Lower leg skin (tissue), 4 donors: ENCODE results near the gene LEF1. TPM values are rescaled to one million over a fixed set of nuclear protein-coding genes. Genes with fewer than 3 reads are reported as not detected.

Experiments
- DNase-seq, 2 donors: peaks; one replicate each; pipeline ENCODE4 v3.0.0-alpha.2; 2019; ENCODE audit warnings: low spot score in 2 of 2
- H3K4me3 ChIP-seq: fragments of 200-600 bp; sonication (generic); 2 replicates; pipeline ENCODE4 v1.5.1; 2017; ENCODE audit warnings: mild to moderate bottlenecking, low read depth; ENCODE audit not compliant: poor library complexity, severe bottlenecking
- CTCF ChIP-seq, 3 donors: fragments of 450-650 bp; IDR thresholded peaks; one replicate each; pipeline ENCODE4 v1.5.1; 2016; ENCODE audit warnings: antibody characterized with exemption in 3 of 3, mild to moderate bottlenecking in 3 of 3, moderate library complexity in 2 of 3
- POLR2A ChIP-seq, 2 donors: fragments of 450-650 bp; IDR thresholded peaks; one replicate each; pipeline ENCODE4 v1.6.1; 2016 to 2017; ENCODE audit warnings: antibody characterized with exemption in 2 of 2, mild to moderate bottlenecking in 1 of 2, moderate library complexity in 1 of 2
- WGBS, 2 donors: methylation state at CpG; one replicate each; pipeline ENCODE4 v1.1.5; 2018; 5-methylcytosine and 5-hydroxymethylcytosine counted together
- intact Hi-C: fragments of 100-400 bp; cut with DNase I; formaldehyde crosslinking; loops from one replicate; pipeline ENCODE4 v1.15.0; 2023; ENCODE audit warnings: low total_unique reads
- total RNA-seq, 4 donors: library from RNA; depleted of rRNA; stranded (reverse); fragments of >200 nt; gene quantifications; one replicate each; pipeline ENCODE4 v1.1.0, GENCODE V29; 2016

The LEF1 gene
- total RNA-seq, 4 donors from 2014 or later: 1.7 to 17.8 (median 7.8) TPM

GRCh38 chr4:108070775-108071174 is 98.0 kb downstream of the LEF1 start:
- no peak for TF ChIP-seq POLR2A (IDR thresholded peaks at IDR 0.05)
- no peak for TF ChIP-seq CTCF (IDR thresholded peaks at IDR 0.05)
- intact Hi-C loops: no loop called here
- WGBS, 2 donors: 74 to 87% methylated on average over 1 of the region's 1 CpG
- no peak for DNase-seq
- no peak overlapping the region for H3K4me3 ChIP-seq

- no peak for TF ChIP-seq CTCF (IDR thresholded peaks at IDR 0.05)
- TF ChIP-seq POLR2A (IDR thresholded peaks at IDR 0.05): no peak
- intact Hi-C loops: no loop called here
- DNase-seq: no peak
- no peak overlapping the region for H3K4me3 ChIP-seq
Observed at GRCh38 chr4:108068442-108068841, 100.3 kb downstream of the LEF1 start.

DNA sequence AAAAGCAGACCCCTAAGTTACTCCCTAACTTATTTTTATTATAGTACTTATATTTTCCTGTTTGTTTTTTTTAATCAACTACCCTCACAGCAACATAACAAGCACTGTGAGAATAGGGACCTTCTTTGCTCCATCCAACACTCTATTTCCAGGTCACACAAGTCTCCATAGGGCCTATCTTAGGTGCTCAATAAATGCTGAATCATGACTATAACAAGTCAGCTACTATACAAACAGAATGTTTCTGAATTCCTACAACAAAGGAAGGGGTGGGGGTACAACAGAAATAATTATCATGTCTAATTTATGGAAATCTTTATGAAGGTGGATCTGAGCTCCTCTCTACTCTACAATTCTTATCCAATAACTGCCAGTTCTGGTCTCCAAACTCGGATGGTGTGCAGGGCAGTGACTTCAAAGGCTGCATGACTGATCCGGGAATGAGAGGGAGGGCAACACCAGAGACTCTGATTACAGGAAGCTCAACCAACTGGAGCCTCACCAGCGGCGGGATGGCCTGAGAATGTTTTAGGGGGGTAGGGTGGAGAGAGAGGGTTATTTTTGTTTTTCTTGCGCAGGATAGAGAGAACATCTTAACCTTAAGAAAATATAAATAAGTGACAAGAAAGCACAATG is 107.9 kb downstream of the LEF1 start:
- intact Hi-C loops: no loop called here
- TF ChIP-seq POLR2A (IDR thresholded peaks at IDR 0.05) (no peak), CTCF (IDR thresholded peaks at IDR 0.05) (no peak)
- H3K4me3 ChIP-seq: no peak overlapping the region
- 67 to 72% methylated on average over 5 of the region's 5 CpGs for WGBS, 2 donors
- no peak for DNase-seq

GRCh38 chr4:108060164-108060563 is 108.6 kb downstream of the LEF1 start:
- DNase-seq: no peak
- WGBS, 2 donors: 60% methylated on average over 5 of the region's 5 CpGs
- intact Hi-C loops: no loop called here
- TF ChIP-seq CTCF (IDR thresholded peaks at IDR 0.05): no peak
- TF ChIP-seq POLR2A (IDR thresholded peaks at IDR 0.05): no peak
- no peak overlapping the region for H3K4me3 ChIP-seq

DNA sequence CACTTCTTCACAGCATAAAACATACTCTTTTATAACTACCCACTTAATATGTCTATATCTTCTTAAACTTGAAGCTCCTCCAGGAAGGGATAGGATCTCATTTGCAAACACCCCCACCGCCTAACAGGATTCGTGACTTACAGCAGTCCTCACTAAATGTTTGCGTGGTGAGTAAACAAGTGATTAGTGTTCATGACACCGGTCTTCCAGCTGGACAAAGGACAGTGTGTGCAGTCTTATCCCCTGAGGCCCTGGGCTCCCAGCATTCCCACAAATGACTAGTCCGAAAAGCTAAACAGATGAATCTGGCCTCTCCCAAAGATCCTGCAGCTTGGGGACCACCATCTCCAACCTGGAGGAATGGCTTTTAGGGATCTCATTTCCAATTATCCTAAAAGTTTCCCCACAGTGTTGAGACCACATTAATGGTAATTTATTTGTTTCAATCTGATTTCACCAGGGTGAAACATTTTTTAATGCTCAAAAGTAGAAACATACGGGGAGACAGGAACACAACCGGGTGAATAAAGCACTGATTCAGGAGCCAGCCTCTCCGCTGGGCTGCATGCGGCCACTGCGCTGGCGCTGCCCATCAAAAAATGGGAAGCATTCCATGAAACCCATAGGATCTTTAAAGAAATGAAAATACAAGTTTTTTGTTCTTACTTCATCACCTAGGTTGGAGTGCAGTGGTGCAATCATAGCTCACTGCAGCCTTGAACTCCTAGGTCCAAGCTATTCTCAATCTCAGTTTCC is 109.9 kb downstream of the LEF1 start:
- intact Hi-C loops: no loop called here
- no peak overlapping the region for H3K4me3 ChIP-seq
- TF ChIP-seq POLR2A (IDR thresholded peaks at IDR 0.05): no peak
- TF ChIP-seq CTCF (IDR thresholded peaks at IDR 0.05): no peak
- WGBS, 2 donors: 74 to 86% methylated on average over 11 of the region's 11 CpGs
- peak in 1 of 2 donors; percentile 21 for DNase-seq
